Activated gamma-delta T cell treated with Interleukin-2 at 50 U/mL for 16 hours (primary cell): ENCODE measurements around the gene ZAR1.

Experiments used
- DNase-seq: peaks from one replicate; pipeline ENCODE4 v3.0.0-alpha.2; 2020

The ZAR1 gene

GRCh38 chr4:48490680-48491513 lies 845 bp downstream of the ZAR1 start:
- DNase-seq: no peak

DNA sequence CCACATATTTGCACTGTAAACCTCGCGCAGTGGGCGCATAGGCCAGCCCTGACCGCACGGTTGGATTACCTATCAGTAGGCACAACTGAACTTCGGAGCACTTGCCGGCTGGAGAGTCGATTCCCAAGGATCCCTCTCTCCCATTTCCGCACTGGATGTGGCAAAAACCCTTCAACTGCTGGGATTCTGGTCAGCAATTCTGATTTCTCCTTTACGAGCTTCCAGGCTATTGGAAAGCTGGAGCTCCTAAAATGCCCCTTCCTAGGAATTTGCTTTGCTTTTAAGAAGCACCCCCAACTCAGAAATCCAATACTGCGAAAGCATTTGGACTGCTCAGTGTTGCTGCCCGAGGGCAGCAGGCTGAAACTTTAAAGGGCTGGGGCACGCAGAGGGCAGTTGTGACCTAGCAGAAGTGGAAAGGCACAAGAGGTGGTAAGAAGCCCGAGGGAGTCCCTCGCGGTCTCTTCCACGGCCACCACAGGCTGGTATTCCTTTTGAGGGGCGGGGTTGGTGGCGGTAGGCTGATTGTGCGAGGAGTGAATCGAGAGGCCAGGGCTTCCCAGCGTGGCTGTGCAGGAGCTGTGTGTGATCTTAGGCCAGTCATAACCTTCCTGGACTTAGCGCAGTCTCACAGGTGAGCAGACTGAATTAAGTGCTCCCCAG lies 1.6 kb downstream of the ZAR1 start:
- no peak for DNase-seq

GRCh38 chr4:48493452-48494100 lies 3.5 kb downstream of the ZAR1 start:
- DNase-seq: no peak

- no peak for DNase-seq
These were observed 5.9 kb downstream of the ZAR1 start for GRCh38 chr4:48495941-48496340.

- no peak for DNase-seq
These were observed 8.8 kb downstream of the ZAR1 start for GRCh38 chr4:48498895-48499294.

DNA sequence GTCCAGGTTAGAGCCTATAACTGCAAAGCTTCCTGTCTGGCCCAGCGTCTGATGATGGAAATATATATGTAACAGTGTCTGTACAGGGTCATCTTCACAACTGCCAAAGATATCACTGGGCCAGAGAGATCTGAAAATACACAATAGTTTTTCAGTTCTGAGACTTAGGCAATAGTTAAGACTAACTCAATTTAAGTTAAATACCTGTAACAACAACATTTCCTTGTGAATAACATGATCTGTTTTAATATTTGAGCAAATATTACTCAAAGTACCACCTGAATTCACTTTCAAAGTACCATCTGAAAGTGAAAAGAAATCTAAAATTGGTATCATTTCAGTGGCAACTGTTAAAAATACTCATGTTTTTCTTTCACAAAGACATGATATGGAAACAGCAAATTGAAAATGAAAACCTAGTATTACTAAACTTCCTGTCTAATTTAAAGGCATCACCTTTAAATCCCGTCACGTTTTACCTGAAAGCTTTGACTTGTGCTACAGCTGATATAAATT lies 9.6 kb downstream of the ZAR1 start:
- DNase-seq: no peak

- DNase-seq: no peak
These were observed 13.4 kb downstream of the ZAR1 start for GRCh38 chr4:48503233-48504025.

- no peak for DNase-seq
These were observed 13.9 kb downstream of the ZAR1 start for GRCh38 chr4:48504026-48504330.

DNA sequence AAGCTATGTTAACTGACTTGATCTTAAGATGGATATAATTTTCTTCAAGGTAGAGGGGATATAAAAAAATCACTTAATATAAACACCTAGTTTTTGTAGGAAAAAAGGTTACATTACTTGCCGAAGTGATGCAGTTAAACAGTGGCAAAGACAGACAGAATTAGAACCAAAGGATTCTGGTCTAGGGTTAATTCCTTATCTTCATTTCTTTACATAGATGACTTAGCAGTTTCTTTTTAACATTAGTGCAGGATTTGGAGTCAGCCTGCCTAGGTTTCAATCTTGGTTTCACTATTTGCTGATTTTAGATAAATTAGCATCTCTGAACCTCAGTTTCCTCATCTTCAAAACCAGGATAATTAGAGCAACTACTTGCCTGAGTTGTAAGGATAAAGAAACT lies 14.3 kb downstream of the ZAR1 start:
- DNase-seq: no peak

DNA sequence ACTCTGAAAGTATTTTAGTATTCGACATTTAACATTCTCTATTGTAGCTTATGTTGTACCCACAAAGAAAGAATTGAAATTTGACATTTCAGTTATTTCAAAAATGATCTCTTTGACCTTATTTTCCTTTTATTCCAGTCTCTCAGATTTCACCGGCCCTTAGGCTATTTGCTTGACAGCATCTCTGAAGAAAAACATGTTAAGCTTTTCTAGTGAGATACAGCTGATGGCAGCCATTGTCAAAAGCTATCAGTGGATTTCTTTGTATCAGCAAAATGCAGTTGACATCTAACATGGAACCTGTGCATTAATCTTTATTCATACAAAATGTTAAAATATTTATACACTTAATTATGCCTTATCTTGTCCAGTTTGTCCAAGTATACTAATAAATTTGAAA lies 16.7 kb downstream of the ZAR1 start:
- DNase-seq: no peak

- no peak for DNase-seq
These were observed 19.5 kb downstream of the ZAR1 start for GRCh38 chr4:48509543-48509942.

GRCh38 chr4:48518143-48518542 lies 28.1 kb downstream of the ZAR1 start:
- DNase-seq: no peak

GRCh38 chr4:48526406-48526805 lies 36.4 kb downstream of the ZAR1 start:
- DNase-seq: no peak

GRCh38 chr4:48538358-48538757 lies 48.3 kb downstream of the ZAR1 start:
- DNase-seq: no peak

- no peak for DNase-seq
These were observed 49.5 kb downstream of the ZAR1 start for GRCh38 chr4:48539597-48539996.

DNA sequence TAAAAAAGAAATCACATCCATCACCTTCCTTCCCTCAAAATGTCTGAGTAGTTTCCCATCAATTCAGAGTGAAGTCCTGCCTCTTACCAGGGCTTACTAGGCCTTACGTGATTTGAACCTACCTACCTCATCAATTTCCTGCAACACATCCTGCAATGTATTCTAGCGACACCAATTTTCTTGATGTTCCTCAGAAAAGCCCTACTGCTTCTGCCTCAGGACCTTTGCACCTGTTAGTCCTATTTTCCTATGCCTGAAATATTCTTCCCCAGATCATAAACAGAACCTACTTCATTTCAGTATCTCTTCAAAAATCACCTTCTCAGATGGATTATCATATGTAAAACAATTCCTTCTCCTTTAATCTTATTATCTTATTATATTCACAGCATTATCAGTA lies 52.8 kb downstream of the ZAR1 start:
- DNase-seq: no peak

DNA sequence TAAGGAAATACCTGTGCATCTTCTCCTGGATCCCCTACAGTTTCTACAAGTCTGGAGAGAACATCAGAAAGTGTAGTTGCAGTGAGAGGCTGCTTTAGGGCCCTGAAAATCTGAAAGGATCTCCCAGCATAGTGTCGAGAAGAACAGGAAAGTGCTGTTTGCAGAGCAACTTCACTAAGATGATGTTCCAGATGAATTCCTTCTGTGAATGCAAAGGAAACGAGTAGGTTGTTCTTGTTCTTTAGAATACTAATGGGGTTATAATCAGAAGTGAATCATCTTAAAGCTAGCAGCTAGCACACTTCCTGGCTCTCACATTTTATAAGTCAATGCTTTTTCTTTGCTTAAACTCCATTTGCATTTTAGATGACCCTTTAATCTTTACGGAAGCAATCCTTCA lies 53.7 kb downstream of the ZAR1 start:
- DNase-seq: no peak
